ENCODE measurements around the gene ADAMTS2.

ADAMTS2 gene

DNA sequence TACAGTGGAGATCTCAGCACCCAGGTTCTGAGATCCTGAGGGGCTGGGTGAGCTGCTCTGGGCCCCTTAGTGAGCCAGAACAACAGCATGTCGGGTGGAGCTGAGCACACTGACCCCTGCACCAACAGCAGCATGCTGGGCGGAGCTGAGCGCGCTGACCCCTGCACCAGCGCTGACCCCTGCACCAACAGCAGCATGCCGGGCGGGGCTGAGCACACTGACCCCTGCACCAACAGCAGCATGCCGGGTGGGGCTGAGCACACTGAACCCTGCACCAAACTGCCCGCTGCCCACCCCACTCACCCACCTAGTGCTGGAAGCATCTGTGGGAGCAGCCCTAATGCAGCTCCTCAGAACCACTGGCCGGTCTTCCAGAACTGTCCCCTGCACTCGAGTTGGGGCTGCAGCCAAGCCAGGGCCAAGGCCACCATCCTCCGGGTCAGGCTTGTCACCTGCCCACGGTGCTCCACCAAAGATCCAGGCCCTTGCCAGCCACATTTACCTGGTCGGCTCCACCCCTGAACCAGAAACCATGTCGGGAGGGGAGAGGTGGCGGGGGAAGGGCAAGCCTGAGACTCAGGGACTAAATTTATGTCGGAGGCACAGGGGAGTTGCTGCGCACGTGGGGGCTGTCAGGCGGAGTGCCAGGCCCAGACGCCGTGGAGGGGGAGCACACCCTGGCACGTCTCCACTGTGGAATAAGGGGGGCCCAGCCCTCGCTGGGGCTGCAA lies 80.3 kb downstream of the ADAMTS2 start:
- no peak for DNase-seq

DNA sequence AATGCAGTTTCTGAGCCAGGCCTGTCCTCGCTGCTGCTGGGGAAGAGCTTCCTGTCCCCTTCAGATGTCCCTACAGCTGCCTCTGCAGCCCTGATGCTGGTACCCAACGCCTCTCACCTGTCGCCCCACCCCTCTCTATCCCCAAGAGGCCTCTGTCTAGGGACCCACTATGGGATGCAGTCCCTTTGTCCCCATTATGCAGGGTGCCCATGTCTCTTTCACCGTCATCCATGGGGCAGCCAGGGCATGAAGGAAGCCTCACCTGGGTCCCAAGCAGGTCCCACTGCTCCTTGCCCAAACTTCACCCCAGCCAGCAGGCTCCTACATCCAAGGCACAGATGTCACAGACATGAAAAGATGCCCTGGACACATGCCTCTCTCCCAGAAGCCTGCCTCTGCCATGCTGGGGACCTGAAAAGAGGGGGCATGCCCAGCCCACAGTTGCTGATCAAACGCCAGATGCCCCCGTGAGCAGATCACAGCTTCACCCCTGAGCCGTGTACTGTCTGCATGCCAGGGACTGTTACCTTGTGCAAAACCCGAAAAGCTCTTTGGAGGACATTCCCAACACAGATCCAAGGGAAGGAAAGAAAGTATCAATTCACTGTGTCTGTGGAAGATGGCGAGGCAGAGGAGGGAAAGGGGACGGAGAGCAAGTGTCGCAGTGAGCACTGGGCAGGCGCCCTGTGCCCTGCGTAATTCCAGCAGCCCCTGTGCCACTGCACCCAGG lies 81.0 kb downstream of the ADAMTS2 start:
- DNase-seq: no peak

DNA sequence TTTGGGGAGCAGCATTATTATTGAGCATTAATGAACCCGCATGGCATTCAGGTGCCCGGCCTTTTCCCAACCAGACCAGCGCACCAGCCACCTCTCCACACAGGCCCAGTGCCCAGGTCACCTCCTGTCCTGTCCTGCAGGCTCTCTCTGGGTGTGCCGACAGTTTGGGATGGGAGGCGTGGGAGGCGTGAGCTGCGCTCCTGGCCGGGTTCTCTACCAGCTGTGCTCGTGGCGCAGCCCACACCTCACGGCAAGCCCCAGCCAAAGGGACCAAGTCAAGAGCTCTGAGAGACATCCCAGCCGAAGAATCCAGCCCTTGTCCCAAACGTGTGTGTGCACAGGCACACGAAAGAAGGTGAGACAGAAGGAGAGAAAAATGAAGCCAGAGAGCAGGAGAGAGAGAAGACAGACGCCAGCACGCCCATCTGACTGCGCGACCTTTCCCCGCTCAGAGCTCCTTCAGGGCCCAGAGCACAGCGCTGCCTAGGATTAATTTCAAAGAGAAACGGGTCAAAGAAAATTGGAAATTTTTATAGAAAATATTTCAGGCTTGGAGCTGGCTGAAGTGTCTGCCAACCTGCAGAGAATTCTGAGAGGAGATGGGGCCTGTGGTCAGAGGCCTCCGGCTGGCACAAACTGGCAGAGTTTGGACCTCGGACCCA lies 81.7 kb downstream of the ADAMTS2 start:
- DNase-seq: no peak

DNA sequence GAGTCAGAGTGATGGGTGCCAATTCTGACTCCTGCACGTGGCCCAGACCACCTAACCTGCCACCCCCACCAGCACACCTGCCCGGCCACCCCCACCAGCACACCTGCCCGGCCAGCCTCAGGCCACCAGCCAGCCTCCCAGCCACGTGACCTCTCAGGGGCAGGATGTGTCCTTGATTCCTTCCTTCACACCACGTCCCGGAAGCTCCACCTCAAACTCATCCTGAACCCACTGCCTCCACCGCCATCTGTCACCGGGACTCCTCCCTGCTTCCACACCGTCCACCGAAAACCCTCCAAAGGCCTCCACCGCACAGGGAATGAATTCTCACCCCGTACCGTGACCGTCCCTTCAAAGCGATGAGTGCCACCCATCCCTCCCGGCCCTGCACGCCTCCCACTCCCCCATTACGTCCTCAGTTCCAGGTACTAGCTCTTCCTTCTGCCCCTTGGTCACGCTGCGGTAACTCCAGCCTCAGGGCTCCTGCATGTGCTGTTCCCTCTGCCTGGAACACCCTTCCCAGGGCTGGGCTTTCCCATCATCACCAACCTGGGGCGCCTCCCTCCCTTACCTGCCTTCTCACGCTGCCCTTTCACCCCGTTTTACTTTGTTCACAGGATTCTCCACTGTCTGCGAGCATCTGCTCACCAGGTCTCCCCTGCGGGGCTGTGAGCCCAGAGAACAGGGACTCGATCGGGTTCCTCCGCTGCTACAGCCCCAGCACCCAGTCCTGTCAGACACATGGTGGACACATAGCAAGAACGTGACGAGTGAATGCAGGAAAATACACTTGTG lies 82.9 kb downstream of the ADAMTS2 start:
- no peak for DNase-seq

DNA sequence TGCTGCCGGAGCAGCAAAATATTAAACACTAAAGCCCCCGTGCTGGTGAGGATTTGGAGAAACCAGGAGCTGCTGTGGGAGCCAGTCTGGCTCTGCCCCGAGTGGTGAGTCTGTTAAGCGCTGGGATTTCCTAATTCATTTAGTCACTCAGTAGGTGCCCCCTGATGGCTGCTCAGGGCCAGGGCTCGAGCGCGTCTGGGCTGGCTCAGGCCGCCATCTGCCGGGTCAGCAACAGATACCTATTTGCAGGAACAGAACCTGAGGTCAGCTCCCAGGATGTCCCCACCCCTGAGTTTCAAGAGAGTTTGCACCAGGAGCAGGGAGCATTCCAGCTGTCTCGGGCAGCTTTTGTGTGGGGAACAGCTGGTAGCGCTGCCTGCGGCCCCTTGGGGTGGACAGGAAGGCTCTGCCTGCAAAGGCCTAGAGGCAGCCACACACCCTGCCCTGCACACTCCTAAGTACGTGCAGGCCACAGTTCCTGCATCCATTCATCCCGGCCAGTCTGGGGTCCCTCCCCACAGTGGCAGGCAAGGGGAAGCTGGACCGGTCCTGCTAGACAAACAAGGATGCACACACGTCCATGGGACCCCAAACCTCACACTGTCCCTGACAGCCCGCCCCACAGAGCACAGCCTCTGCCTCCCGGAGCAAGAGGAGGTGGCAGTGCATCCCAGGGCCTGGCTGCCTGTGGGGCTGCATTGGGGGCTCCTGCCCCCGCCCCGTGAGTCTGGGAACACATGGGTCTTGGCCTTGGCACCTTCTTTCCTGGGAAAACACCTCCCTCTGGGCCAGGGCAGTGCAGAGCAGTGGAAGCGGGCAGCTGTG lies 83.7 kb downstream of the ADAMTS2 start:
- no peak for DNase-seq

DNA sequence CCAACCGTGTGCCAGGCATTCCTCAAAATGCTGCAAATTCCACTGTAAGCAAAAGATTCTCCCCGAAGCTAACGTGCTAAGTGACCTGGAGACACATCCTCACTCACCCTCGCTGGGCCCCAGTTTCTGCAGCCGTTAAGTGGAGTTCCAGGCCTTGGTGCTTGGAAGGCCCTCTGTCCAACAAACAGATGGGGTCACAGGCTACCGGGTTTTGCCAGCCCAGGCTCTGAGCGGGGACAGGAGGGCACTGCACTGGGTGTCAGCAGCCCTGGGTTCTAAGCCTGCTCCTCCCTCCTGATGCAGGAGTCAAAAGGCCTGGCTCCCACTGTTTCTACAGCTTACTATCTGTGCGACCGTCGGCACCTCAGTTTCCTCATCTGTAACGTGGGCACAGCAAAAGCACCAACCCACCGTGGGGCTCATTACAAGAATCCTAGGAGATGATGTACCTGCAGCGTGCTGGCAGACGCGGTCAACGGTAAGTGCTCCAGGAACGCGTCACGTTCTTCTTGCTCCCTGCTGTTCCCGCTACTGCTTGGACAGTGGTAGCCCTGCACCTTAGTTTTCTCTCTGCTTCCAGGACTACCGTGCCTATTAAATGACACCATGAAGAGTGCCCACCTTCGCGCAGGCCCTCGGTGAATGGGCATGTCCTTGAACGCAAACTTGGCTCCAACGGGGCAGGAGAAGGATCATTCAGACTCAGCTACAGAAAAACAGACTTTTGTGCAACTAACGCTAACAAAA lies 84.8 kb downstream of the ADAMTS2 start:
- no peak for DNase-seq

DNA sequence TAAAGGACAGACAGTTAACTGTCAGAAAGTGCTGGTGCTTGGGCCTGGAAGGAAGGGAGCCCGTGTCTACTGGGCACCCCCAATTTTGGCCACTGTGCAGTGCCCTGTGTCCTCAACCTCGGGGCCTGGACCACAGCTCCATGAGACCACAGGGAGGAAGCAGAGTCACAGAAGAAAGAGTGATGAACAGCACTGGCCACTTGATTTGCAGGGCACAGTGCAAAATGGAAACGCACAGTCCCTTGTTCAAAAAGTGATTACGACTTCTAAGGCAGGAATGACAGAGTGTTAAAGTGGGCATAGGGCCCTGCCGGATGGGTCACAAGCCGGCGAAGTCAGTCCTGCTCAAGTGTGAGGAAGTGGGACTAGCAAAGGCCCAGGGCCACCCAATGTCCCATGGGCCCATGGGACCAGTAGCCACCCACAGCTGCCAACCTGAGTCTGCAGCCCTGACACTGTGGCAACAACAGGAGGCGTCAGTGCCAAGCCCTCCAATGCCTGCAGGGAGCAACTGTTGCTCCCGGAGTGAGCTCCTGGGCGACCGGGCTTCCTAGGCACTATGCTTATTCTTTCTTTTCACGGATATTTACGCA lies 85.4 kb downstream of the ADAMTS2 start:
- no peak for DNase-seq

DNA sequence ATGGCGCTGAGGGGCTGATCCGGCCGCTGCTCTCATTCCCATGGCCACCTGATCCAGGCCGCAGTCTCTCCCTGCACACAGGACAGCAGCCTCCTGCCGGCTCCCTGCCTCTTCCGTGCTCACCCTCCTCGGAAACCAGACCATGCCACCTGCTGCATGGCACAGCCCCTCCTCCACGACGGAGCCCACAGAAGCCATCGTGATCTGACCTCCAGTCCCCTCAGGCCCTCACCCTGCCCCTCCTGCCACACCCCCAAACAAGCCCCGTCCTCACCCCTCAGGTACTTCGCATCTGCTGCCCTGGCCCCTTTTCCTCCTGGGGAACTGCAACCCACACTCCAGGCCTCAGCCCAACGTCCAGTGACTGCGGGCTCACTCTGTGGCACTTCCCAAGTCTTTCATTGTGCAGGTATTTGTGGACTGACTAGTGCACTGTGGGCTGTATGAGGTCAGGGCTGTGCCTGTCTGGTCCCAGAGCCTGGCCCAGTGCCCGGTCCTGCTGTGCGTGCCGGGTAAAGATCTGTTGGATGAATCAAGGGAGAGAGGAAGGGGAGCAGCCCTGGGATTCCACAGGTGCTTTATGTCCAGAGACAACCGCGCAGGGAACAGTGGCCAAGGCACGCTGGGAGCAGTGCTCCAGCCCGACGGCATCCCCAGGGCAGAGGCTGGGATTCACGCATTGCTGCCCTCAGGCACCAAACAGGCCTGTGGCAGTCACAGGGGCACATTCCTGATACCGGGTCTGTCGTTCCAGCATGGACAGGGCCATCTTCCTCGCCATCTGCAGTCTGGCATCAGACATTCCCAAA lies 86.1 kb downstream of the ADAMTS2 start:
- DNase-seq: no peak

DNA sequence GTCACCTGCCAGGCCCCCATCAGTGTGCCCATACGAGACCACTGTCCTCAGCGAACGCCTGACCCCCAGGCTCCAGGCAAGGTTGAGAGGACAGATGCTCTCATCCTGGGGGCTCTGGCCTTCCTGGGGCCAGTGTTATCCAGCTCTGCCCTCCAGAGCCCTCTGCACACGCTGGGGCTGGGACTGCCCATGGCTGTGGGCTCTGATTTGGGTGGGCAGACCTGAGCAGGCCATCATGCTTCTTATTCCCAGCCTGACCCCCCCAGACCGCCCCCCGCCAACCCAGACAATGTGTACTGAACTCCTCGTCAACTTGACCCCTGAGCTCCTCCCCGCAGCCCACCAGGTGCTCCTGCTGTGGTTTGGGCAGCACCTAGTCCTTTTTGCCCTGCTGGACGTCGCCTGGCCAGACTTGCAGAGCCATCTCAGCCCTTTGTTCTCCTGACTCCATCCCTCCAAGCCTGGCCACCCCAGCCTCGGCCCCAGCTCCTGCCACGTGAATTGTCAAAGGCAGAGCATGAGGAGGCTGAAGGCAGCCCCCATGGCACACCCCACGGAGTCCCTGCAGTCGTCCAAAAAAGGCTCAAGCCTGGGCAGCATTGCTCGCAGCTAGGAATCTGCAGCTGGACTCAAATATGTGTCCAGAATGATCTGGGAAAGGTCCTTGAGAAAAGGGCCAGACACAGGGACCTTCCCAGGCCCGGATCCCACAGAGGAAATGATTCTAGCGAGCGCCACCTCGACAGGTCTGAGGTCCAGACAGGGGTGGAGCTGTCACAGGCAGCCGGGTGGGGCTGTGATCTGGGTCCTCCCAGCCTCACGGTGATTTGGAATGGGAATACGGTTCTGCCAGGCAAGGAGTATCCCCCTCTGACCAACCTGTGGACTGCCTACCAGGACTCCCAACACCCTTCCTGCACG lies 87.0 kb downstream of the ADAMTS2 start:
- DNase-seq: no peak

DNA sequence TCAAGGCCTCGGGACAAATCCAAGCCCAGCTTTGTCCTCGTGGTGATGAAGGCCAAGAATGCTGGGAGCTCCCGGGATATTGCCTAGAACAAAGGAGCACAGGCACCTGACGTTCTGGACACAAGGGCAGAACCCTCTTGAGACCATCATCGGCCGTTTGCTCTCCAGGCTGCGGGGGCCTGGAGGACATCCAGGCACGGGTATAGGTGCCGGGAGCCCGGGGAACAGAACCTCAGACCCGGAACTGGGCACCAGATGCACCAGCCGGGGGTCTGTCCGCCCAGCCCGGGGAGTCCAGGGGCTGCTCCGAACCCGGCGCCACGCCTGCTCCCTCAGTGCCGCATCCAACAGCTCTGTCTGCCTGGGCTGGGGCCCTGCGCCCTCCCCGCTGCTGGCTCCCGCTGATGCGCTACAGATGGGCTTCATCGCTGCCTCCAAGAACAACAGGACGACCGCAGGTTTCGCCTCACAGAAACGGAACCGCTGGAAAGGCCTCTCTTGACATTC lies 88.0 kb downstream of the ADAMTS2 start:
- no peak for DNase-seq

DNA sequence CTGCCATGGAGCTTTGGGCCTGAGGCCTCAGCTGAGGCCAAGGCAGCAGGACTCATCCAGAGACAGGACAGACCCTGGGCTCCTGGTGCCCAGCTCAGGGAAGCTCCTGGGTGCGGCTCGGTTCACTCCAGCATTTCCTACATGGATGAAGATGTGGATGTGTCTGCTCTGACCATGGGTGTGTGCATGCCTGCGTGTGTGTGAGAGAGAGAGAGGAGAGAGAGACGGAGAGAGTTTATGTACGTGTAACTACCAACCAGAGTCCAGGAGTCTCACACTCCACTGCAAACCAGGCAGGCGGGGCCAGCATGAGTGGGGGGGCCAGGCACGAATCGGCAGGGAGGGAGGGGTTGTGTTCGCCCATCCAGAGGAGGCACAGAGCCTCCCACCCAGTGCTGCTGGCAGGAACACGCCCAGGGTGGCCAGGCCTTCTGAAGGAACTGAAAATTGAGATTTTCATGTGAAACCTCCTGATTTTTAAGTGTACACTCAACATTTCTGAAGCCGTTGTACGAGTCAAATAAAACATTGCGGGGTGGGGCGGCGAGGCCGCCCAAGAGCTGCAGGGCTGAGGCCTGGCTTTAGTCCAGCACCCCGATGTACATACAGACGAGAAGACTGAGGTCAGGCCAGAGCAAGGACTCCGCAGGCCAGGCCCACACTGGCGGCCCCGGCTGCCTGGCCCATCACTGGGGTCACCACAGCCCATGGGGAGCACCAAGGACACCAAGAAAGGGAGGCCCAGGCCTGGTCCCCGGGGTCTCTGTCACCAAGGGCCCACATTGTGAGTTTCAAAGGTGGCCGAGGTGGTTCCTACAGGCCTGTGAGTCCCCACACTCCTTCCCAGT lies 88.7 kb downstream of the ADAMTS2 start:
- DNase-seq: no peak

DNA sequence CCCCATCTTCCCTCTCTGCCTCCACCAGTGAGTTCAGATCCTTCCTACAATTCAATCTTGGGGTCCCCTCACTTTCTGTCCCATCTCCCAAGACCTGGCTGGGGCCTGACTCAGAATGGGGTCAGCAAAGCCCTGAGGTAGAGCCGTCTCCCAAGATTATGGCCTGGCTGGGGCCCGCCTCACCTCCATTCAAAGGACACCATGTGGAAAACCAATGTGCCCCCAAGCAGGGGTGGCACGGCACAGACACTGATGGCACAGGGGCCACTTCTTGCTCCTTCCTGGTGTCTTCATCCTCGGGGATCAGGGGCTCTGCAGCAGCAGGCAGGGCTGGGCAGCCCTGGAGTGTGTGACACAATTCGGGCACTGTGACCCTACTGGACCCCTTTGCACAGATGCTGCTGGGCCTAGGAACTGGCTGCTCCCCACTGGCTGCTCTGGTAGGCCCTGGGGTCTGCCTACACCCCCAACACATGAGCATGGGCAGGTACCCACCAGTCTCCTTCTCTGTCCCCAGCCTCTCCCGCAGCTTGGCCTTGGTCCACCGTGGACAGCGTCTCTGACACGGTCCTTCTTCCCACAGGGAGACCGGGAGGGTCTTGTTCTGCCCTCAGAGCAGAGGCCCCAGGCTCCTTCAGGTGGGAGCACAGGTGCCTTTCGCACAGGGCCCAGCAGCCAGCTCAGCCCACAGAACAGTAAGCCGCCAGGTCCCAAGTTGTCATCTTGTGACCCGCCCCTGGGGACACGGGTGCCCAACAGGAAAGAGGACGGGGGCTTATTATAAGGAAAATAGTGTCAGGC lies 89.5 kb downstream of the ADAMTS2 start:
- DNase-seq: no peak

DNA sequence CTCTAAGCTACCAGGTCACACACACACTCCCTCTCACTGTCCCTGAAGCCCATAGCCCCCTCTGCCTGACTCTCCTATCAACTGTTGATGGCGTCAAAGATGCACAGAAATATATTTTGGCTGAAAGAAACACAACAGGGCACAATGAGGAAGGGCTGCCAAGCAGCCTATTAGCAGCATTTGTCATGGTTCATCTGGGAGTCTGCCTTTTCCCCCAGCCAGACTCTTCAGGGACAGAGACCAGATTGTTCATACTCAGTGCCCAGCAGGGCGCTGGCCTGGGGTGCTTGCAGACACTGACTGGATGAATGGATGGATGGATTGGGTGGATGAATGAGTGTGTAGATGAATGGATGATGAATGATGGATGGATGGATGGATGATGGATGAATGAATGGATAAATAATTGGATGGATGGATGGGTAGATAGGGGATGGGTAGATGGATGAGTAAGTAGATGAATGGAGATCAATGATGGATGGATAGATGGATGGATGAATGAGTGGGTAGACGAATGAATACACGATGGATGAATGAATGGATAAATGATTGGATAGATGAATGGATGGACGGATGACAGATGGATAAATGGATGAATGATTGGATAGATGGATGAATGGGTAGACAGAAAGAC lies 90.5 kb downstream of the ADAMTS2 start:
- DNase-seq: no peak

DNA sequence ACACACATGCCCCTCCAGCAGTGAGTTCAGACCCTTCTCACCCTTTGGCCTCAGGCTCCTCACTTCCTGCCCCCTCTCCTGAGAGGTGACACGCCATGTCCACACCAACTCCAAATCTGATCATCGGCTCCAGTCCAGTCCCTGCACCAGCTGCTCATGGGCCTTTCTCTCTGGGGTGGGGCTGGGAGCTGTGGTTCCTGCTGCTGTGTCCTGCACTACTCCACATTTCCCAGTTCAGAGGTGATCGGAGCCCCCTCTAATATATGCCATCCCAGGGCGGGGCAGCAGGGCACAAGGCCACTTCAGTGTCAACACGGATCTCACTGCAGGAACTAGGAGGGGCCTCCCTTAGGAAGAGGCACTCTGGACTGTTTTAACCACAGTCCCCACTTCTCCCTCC lies 91.5 kb downstream of the ADAMTS2 start:
- DNase-seq: no peak

DNA sequence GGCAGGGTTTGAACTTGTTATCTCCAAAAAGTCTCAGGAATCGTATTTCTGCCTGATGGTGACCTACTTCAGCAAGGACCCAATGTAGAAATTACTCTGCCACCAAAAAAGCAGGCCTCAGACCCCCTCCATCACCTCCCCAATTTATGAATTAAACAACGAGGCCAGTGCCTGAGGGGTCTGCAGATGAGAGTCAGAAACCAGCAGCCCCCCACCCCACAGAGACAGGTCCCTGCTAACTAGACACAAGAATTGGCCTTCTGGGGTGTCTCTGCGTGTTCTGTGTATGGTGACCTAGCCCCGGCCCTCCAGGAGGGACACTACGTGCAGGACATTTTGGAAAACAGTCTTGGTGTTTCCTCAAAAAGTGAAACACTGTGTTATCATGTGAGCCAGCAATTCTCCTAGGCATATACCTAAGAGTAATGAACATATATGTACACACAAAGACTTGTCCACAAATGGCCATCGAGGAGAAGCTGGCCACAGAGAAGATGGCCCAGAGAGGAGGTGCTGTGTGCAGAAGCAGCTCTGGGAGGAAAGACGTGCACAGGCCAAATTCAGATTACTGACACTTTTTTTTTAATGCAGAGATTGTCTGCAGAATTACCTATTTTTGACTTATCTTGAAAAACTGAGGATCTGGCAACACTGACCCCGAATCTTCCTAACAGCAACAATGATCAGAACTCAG lies 93.8 kb downstream of the ADAMTS2 start:
- no peak for DNase-seq
